HTR-8/SVneo (cell line): ENCODE measurements around the gene PTPRG.

Experiments used
- DNase-seq: peaks from one replicate; pipeline ENCODE4 v3.0.0; 2011; ENCODE audit warnings: low spot score, mixed read lengths; ENCODE audit not compliant: insufficient read length
- FAIRE-seq: peaks from 2 replicates; lab custom pipeline; 2011; peaks lifted over from hg19 to GRCh38; lab: Jason Lieb, UNC

Gene PTPRG

GRCh38 chr3:61872077-61872706 lies 310.8 kb downstream of the PTPRG start:
- FAIRE-seq = no peak
- no peak for DNase-seq

GRCh38 chr3:61875046-61875844 lies 313.9 kb downstream of the PTPRG start:
- FAIRE-seq (no peak), DNase-seq (no peak)

- no peak for FAIRE-seq
- no peak for DNase-seq
These were observed 314.8 kb downstream of the PTPRG start for GRCh38 chr3:61875976-61876671.

GRCh38 chr3:61876797-61877196 lies 315.4 kb downstream of the PTPRG start:
- DNase-seq (no peak), FAIRE-seq (no peak)

- DNase-seq (no peak), FAIRE-seq (no peak)
These were observed 316.2 kb downstream of the PTPRG start for GRCh38 chr3:61877359-61878138.

GRCh38 chr3:61882253-61882652 lies 320.9 kb downstream of the PTPRG start:
- FAIRE-seq (no peak), DNase-seq (no peak)

- DNase-seq (no peak), FAIRE-seq (no peak)
These were observed 323.4 kb downstream of the PTPRG start for GRCh38 chr3:61884794-61885193.

- DNase-seq = no peak
- no peak for FAIRE-seq
These were observed 324.0 kb downstream of the PTPRG start for GRCh38 chr3:61885414-61885813.

DNA sequence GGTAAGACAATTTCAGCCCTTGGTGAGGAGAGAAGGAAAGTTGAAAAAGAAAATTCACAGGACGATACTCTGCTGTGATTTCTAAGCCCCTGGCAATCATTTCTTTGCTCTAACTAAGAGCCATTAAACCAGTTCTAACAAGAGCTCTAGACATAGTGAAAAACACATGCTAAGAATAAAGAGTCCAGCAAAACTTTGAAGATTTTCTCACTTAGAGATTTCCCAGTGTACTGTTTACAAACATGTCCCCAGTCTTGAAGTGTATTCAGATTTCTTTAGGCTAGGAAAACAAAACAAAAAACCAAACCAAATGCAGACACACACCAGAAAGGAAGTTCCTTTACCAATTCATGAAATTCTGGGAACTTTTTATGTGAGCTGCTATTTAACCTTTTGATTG lies 325.8 kb downstream of the PTPRG start:
- DNase-seq (no peak), FAIRE-seq (no peak)

- FAIRE-seq (no peak), DNase-seq (no peak)
These were observed 327.9 kb downstream of the PTPRG start for GRCh38 chr3:61889259-61889658.

GRCh38 chr3:61890167-61890566 lies 328.8 kb downstream of the PTPRG start:
- no peak for FAIRE-seq
- no peak for DNase-seq

GRCh38 chr3:61890586-61890985 lies 329.2 kb downstream of the PTPRG start:
- DNase-seq (no peak), FAIRE-seq (no peak)

DNA sequence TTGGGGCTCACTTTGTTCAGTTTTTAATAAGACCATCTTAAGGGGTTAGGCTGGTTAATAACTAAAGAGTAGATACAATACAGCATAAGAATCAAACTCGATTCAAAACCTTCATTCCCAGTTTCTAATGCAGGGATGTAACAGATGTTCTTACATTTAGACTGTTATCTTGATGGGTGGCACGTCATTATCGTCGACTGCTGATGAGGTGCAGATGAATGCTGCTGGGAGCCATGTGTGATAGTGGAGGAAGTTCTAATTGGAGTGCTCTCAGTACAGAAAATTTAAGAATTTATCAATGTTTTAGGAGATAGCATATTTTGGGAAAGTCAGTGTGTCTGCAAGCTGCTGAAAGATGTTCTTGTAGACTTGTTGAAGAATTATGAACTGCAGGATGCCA lies 331.5 kb downstream of the PTPRG start:
- DNase-seq (no peak), FAIRE-seq (no peak)

DNA sequence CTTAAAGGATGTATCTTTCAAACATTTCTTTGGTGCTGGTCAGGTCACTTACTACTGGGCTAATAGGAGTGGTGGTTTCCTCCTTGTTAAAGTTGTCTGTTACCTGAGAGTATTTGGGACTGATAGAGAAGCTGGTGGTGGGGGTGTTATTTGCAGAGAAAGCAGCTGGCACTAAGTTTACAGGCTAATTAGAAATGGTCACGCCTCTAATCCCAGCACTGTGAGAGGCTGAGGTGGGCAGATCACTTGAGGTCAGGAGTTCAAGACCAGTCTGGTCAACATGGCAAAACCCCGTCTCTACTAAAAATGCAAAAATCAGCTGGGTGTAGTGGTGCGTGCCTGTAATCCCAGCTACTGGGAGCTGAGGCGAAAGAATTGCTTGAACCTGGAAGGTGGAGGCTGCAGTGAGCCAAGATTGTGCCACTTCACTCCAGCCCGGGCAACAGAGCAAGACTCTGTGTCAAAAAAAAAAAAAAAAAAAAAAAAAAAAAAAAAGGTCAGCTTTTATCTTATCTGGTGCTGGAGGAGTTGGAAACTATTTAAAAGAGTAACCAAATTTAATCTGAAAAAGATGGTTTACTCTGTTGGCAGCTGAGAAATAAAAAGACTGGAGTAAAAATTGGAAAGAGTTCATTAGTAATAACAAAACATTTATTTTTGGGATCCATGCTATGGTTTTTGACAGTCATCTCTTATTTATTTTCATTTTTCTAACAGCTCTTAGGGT lies 332.6 kb downstream of the PTPRG start:
- DNase-seq (no peak), FAIRE-seq (no peak)

GRCh38 chr3:61894988-61895935 lies 333.9 kb downstream of the PTPRG start:
- peak; percentile 62 for DNase-seq
- no peak for FAIRE-seq

- DNase-seq (no peak), FAIRE-seq (no peak)
These were observed 334.9 kb downstream of the PTPRG start for GRCh38 chr3:61896251-61896650.

- no peak for DNase-seq
- no peak for FAIRE-seq
These were observed 336.5 kb downstream of the PTPRG start for GRCh38 chr3:61897848-61898247.

GRCh38 chr3:61899700-61900462 lies 338.5 kb downstream of the PTPRG start:
- DNase-seq (no peak), FAIRE-seq (no peak)
